Nephron (organoid): Measurements from ENCODE around the gene WNK4.
"Not testable (repeated sequence)": the region's sequence is repeated elsewhere in the genome, so short reads cannot be mapped to it uniquely, and the experiment has no call there.

ENCODE experiments used
- H3K27ac Mint-ChIP-seq, 3 experiments: 2 replicates each; pipeline ENCODE4 v1.8.0; 2020; ENCODE audit warnings: mixed read lengths in 3 of 3, mild to moderate bottlenecking in 2 of 3, moderate library complexity in 1 of 3
- H3K27me3 Mint-ChIP-seq: 2 replicates; pipeline ENCODE4 v1.8.0; 2021; ENCODE audit warnings: low read depth, mild to moderate bottlenecking, moderate library complexity, mixed read lengths
- H3K36me3 Mint-ChIP-seq: 2 replicates; pipeline ENCODE4 v1.8.0; 2020; ENCODE audit warnings: low read depth, mixed read lengths
- H3K4me1 Mint-ChIP-seq: 2 replicates; pipeline ENCODE4 v1.8.0; 2020; ENCODE audit warnings: mixed read lengths
- H3K4me3 Mint-ChIP-seq, 3 experiments: 2 replicates each; pipeline ENCODE4 v1.8.0; 2020; ENCODE audit warnings: mild to moderate bottlenecking in 3 of 3, mixed read lengths in 3 of 3, moderate library complexity in 2 of 3
- H3K9me3 Mint-ChIP-seq: 2 replicates; pipeline ENCODE4 v1.8.0; 2020; ENCODE audit warnings: mixed read lengths
- CTCF ChIP-seq, 3 experiments: fragments of 200-600 bp; sonication (generic); IDR thresholded peaks; one replicate each; pipeline ENCODE4 v1.5.0; 2021; ENCODE audit warnings: antibody characterized with exemption in 3 of 3; ENCODE audit not compliant: unreplicated experiment in 3 of 3

WNK4 gene

DNA sequence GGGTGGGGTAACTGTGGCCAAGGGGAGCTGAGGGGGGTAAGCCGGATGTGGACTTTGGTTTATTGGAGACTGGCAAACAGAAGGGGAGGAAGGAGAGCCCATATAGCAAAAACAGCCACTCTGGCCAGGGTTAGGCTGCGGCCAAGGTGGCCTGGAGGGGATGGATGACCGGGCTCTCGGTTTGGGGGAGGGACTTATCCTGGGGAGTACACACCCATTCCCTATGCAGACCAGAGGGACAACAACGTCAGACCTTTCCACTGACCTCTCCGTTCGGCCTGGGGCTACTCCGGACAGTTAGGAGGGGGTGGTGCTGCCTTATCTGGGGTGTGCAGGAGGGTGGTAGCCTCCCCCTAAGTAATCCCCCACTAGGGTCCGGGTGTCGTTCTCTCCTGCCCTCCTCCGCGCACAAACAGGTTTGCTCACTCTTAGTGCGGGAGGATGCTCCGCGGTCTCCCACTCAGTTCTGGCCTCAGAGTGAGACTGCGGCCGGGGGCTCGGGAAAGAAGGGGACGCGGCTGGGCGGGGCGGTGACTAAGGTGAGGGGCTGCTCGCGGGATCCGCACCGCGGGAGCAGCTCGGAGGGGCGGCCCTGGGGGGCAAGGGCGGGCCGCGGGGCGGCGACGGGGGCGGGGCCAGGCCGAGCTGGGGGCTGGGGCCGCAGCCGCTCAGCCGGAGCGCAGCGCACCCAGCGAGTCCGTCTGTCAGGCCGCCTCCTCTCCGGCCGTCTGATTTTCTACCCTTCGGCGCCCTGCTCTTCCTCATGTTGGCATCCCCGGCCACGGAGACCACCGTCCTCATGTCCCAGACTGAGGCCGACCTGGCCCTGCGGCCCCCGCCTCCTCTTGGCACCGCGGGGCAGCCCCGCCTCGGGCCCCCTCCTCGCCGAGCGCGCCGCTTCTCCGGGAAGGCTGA, at the start of gene WNK4:
TSS of gene WNK4 (plus strand) at position 675 of the 915 bp plus-strand sequence. CDS start at position 764, 89 bp downstream.
- Mint-ChIP-seq H3K27me3 (peaks cover 43% of the 10 kb centered on the region), H3K9me3 (no peaks in the 10 kb centered on the region), H3K27ac (peak within 1 kb of the TSS; percentile 28 to 84 (median 67)), H3K4me1 (peaks cover 15% of the 10 kb centered on the region), H3K4me3 (peak within 1 kb of the TSS; percentile 69 to 82 (median 81)), H3K36me3 (peaks cover 25% of the 10 kb centered on the region)
- no peak for TF ChIP-seq CTCF (IDR thresholded peaks at IDR 0.05; ENCODE audit: unreplicated experiment in 3 of 3)

GRCh38 chr17:42740699-42741098, 39.7 kb upstream of the WNK4 start:
- peaks cover 12% of the 10 kb centered on the region for H3K4me1 Mint-ChIP-seq
- no peak overlapping the region for H3K27ac Mint-ChIP-seq
- no peak for TF ChIP-seq CTCF (IDR thresholded peaks at IDR 0.05; ENCODE audit: unreplicated experiment in 3 of 3)
- no peak overlapping the region for H3K4me3 Mint-ChIP-seq
- no peaks in the 10 kb centered on the region for H3K27me3 Mint-ChIP-seq
- no peaks in the 10 kb centered on the region for H3K9me3 Mint-ChIP-seq
- no peaks in the 10 kb centered on the region for H3K36me3 Mint-ChIP-seq

DNA sequence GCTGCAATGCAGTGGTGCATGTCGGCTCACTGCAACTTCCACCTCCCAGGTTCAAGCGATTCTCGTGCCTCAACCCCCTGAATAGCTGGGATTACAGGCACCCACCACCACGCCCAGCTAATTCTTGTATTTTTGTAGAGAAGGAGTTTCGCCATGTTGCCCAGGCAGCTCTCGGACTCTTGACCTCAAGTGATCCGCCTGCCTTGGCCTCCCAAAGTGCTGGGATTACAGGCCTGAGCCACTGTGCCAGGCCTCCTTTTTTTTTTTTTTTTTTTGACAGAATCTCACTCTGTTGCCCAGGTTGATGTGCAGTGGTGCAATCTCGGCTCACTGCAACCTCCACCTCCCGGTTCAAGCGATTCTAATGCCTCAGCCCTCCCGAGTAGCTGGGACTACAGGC, 37.5 kb upstream of the WNK4 start:
- peak overlapping the region; percentile 34 to 67 (median 62) for H3K4me3 Mint-ChIP-seq
- not testable (repeated sequence) for H3K9me3 Mint-ChIP-seq, H3K27me3 Mint-ChIP-seq, H3K36me3 Mint-ChIP-seq
- peaks cover 12% of the 10 kb centered on the region for H3K4me1 Mint-ChIP-seq
- H3K27ac Mint-ChIP-seq: peak overlapping the region in 1 of 3 experiments; percentile 44

- peak overlapping the region; percentile 88 to 97 (median 97) for H3K4me3 Mint-ChIP-seq
- H3K9me3 Mint-ChIP-seq: no peaks in the 10 kb centered on the region
- peaks cover 19% of the 10 kb centered on the region for H3K4me1 Mint-ChIP-seq
- no peaks in the 10 kb centered on the region for H3K27me3 Mint-ChIP-seq
- H3K27ac Mint-ChIP-seq: peak overlapping the region; percentile 84 to 94 (median 92)
- H3K36me3 Mint-ChIP-seq: no peaks in the 10 kb centered on the region
- peak in 1 of 3 experiments; percentile 26 for TF ChIP-seq CTCF (IDR thresholded peaks at IDR 0.05; ENCODE audit: unreplicated experiment in 3 of 3)
Measured at GRCh38 chr17:42743595-42744282, 36.7 kb upstream of the WNK4 start.

- Mint-ChIP-seq H3K36me3 (no peaks in the 10 kb centered on the region), H3K27me3 (no peaks in the 10 kb centered on the region), H3K27ac (peak overlapping the region; percentile 84 to 94 (median 92)), H3K4me3 (peak overlapping the region; percentile 88 to 97 (median 97)), H3K4me1 (peaks cover 25% of the 10 kb centered on the region), H3K9me3 (no peaks in the 10 kb centered on the region)
- no peak for TF ChIP-seq CTCF (IDR thresholded peaks at IDR 0.05; ENCODE audit: unreplicated experiment in 3 of 3)
Measured at GRCh38 chr17:42744283-42744805, 36.1 kb upstream of the WNK4 start.
